CD4-positive, alpha-beta T cell treated with Interleukin-6 at 100 ng/mL for 8 hours (primary cell): ENCODE data around the gene PNPLA8.
"Not testable (repeated sequence)": the region's sequence is repeated elsewhere in the genome, so short reads cannot be mapped to it uniquely, and the experiment has no call there.

Source experiments
- DNase-seq: peaks from one replicate; pipeline ENCODE4 v3.0.0-alpha.2; 2020; ENCODE audit warnings: mixed read lengths, low spot score

The PNPLA8 gene

GRCh38 chr7:108528183-108528712, 2.3 kb upstream of the PNPLA8 start:
- no peak for DNase-seq

- DNase-seq, result no peak
Observed at GRCh38 chr7:108526768-108527017, 758 bp upstream of the PNPLA8 start.

- no peak for DNase-seq
Observed at GRCh38 chr7:108525327-108525984, 479 bp downstream of the PNPLA8 start.

GRCh38 chr7:108522780-108523179, 3.2 kb downstream of the PNPLA8 start:
- DNase-seq, result no peak

- no peak for DNase-seq
Observed at GRCh38 chr7:108517951-108518350, 8.0 kb downstream of the PNPLA8 start.

- DNase-seq, result no peak
Observed at GRCh38 chr7:108515630-108516029, 10.3 kb downstream of the PNPLA8 start.

GRCh38 chr7:108515013-108515412, 10.9 kb downstream of the PNPLA8 start:
- DNase-seq, result no peak

- DNase-seq, result no peak
Observed at GRCh38 chr7:108511939-108512338, 14.0 kb downstream of the PNPLA8 start.

- not testable (repeated sequence) for DNase-seq
Observed at GRCh38 chr7:108504576-108504975, 21.4 kb downstream of the PNPLA8 start.

- no peak for DNase-seq
Observed at GRCh38 chr7:108503112-108504026, 22.6 kb downstream of the PNPLA8 start.

- DNase-seq, result no peak
Observed at GRCh38 chr7:108499566-108499965, 26.4 kb downstream of the PNPLA8 start.

- no peak for DNase-seq
Observed at GRCh38 chr7:108498481-108498880, 27.5 kb downstream of the PNPLA8 start.

GRCh38 chr7:108497082-108497725, 28.7 kb downstream of the PNPLA8 start:
- DNase-seq, result peak; percentile 38

- no peak for DNase-seq
Observed at GRCh38 chr7:108492742-108493141, 33.2 kb downstream of the PNPLA8 start.

GRCh38 chr7:108488768-108489538, 37.0 kb downstream of the PNPLA8 start:
- no peak for DNase-seq

- DNase-seq, result no peak
Observed at GRCh38 chr7:108487646-108488045, 38.3 kb downstream of the PNPLA8 start.

- no peak for DNase-seq
Observed at GRCh38 chr7:108486291-108486966, 39.5 kb downstream of the PNPLA8 start.

GRCh38 chr7:108484137-108484536, 41.8 kb downstream of the PNPLA8 start:
- no peak for DNase-seq

GRCh38 chr7:108480311-108480710, 45.6 kb downstream of the PNPLA8 start:
- DNase-seq, result no peak

GRCh38 chr7:108479751-108480150, 46.2 kb downstream of the PNPLA8 start:
- no peak for DNase-seq

GRCh38 chr7:108479118-108479517, 46.8 kb downstream of the PNPLA8 start:
- no peak for DNase-seq

- no peak for DNase-seq
Observed at GRCh38 chr7:108468246-108468645, 57.7 kb downstream of the PNPLA8 start.
